Upper lobe of right lung (tissue), 1 donor: ENCODE measurements around the gene SELENOV. TPM values are rescaled to one million over a fixed set of nuclear protein-coding genes. Genes with fewer than 3 reads are reported as not detected.

Experiments
- ATAC-seq: fragments of 200-7000 bp; cut with Tn5 transposase; one replicate; pipeline ENCODE4 v1.9.1; 2020; ENCODE audit warnings: mild to moderate bottlenecking, moderate library complexity
- DNase-seq: peaks from one replicate; pipeline ENCODE4 v3.0.0-alpha.2; 2020
- H3K27ac ChIP-seq: fragments of 200-600 bp; one replicate; pipeline ENCODE4 v1.8.0; 2022
- H3K27me3 ChIP-seq: fragments of 200-600 bp; one replicate; pipeline ENCODE4 v1.8.0; 2022; ENCODE audit warnings: mild to moderate bottlenecking
- H3K36me3 ChIP-seq: fragments of 200-600 bp; one replicate; pipeline ENCODE4 v1.8.0; 2022
- H3K4me1 ChIP-seq: fragments of 200-600 bp; one replicate; pipeline ENCODE4 v1.8.0; 2022
- H3K4me3 ChIP-seq: fragments of 200-600 bp; one replicate; pipeline ENCODE4 v1.8.0; 2022; ENCODE audit warnings: mild to moderate bottlenecking
- H3K9me3 ChIP-seq: fragments of 200-600 bp; one replicate; pipeline ENCODE4 v1.8.0; 2022
- CTCF ChIP-seq: fragments of 200-600 bp; IDR thresholded peaks from one replicate; pipeline ENCODE4 v1.8.0; 2022; ENCODE audit warnings: antibody characterized with exemption
- intact Hi-C: fragments of 100-400 bp; cut with DNase I; formaldehyde crosslinking; loops from one replicate; pipeline ENCODE4 v1.11.0; 2022
- total RNA-seq: library from RNA; stranded (reverse); fragmentation: NEBNext Ultra II Directional; extraction: Animal tissue kit (Norgen Biotek cat#: 25700); gene quantifications from one replicate; pipeline ENCODE4 v1.2.1, GENCODE V29; 2021
- donor health status: DM: no; HTN: yes; CAD: no; lungs with severe emphysema.

Gene SELENOV
- total RNA-seq, 1 donor from 2014 or later: not detected

DNA sequence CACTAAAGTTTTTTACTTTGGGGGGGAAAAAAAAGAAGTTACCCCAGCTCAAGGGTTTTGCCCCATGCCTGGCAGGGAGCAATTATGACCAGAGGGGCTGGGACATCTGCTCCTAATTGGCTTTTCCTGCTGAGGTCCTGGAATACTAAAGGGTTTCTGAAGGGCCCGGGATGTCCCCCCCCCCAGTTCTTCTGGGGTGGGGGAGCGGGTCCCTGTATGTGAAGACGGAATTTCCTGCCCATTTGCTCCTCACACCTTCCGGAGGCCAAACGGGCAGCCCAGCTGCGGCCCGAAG is 17.3 kb upstream of the SELENOV start:
- H3K4me3 ChIP-seq: no peak overlapping the region
- TF ChIP-seq CTCF: no peak

DNA sequence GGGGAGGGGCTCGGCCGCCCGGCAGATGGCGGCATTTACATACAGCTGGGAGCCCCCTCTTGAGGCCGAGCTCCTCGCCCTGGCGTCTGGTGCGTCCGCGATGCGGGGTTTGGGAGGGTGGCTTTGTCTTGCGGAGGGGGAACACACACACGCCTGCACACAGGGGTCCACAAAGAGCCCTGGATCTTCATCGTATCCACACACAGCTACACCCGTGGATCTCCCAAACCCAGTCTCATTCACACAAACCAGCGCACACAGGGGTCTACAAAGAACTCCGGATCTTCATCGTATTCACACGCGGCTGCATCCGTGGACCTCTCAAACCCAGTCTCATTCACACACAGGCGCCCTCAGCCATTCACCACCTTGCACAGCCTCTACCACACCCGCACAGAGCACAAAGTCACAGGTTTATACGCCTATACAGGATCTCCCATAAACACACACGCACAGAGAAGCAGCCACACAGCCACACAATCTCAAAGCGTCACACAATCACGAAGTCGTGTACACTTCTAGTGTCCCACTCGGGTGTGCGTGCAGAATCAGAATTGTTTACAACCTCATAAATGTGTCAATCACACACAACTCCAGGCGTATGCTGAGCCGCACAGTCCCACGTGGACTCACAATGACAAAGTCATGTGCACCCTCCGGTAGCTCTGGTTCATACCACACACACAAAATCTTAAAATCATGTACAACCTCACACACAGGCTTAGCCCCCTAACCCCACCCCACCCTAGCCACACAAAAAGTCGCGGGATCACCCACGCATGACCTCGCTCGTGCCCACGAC is 16.7 kb upstream of the SELENOV start:
- DNase-seq: no peak
- ATAC-seq: no peak
- no peaks in the 10 kb centered on the region for H3K36me3 ChIP-seq
- intact Hi-C loops: no loop called here
- no peak overlapping the region for H3K4me3 ChIP-seq
- no peak overlapping the region for H3K27ac ChIP-seq
- no peaks in the 10 kb centered on the region for H3K9me3 ChIP-seq
- TF ChIP-seq CTCF: no peak
- H3K4me1 ChIP-seq: peaks cover 16% of the 10 kb centered on the region
- peaks cover 57% of the 10 kb centered on the region for H3K27me3 ChIP-seq

More for the DNA sequence above, 17.3 kb upstream of the SELENOV start:
- H3K9me3 ChIP-seq: no peaks in the 10 kb centered on the region
- no peak overlapping the region for H3K27ac ChIP-seq
- intact Hi-C loops: no loop called here
- H3K27me3 ChIP-seq: peaks cover 56% of the 10 kb centered on the region
- ATAC-seq: no peak
- no peak for DNase-seq
- peaks cover 16% of the 10 kb centered on the region for H3K4me1 ChIP-seq
- H3K36me3 ChIP-seq: no peaks in the 10 kb centered on the region

DNA sequence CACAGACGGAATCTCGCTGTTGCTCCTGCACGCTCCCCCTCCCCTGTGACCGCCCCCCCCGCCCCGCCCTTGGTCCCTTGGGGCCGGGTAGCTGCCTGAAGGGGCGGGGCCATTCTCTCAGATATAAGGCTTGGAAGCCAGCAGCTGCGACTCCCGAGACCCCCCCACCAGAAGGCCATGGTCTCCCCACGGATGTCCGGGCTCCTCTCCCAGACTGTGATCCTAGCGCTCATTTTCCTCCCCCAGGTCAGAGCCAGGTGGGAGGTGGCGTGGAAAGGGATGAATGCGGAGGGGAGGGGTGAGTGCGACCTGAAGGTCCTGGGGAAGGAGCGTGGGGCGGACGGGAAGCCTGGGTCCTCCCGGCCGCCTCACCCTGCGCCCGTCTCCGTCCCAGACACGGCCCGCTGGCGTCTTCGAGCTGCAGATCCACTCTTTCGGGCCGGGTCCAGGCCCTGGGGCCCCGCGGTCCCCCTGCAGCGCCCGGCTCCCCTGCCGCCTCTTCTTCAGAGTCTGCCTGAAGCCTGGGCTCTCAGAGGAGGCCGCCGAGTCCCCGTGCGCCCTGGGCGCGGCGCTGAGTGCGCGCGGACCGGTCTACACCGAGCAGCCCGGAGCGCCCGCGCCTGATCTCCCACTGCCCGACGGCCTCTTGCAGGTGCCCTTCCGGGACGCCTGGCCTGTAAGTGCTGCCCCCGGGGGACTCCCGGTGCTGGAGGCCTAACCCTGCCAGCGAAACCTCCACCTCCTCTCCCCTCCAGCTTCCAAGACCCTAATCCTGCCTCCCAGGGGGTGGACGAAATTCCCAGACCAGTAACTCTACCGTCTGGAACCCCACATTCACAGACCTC is 15.9 kb upstream of the SELENOV start, which contains the start of gene DLL3:
Gene DLL3, plus strand, starts transcription at position 150 of the 845 bp plus-strand sequence. Its CDS starts 28 bp downstream, at position 178.
- Histone ChIP-seq H3K27ac (no peak within 1 kb of the TSS), H3K4me3 (no peak within 1 kb of the TSS), H3K9me3 (no peaks in the 10 kb centered on the region), H3K27me3 (peaks cover 65% of the 10 kb centered on the region), H3K4me1 (peaks cover 16% of the 10 kb centered on the region), H3K36me3 (no peaks in the 10 kb centered on the region)
- no peak for TF ChIP-seq CTCF
- no peak for DNase-seq
- intact Hi-C loops: no loop called here
- ATAC-seq: no peak

DNA sequence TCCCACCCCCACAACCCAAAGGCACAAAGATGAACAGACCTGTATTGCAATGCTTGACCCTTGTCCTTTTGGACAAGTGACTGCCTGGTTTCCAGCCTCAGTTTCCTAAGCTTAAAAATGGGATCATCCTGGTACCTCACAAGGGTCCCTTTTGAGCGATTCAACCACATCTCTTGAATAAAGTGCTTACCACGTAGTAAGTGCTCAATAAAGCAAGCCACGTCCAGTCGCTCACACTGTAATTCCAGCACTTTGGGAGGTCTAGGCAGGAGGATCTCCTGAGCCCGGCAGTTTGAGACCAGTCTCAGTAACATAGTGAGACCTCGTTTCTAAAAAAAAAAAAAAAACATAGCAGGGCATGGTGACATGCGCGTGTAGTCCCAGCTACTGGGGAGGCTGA is 15.0 kb upstream of the SELENOV start:
- intact Hi-C loops: no loop called here
- Histone ChIP-seq H3K4me3 (no peak overlapping the region), H3K36me3 (no peaks in the 10 kb centered on the region)

DNA sequence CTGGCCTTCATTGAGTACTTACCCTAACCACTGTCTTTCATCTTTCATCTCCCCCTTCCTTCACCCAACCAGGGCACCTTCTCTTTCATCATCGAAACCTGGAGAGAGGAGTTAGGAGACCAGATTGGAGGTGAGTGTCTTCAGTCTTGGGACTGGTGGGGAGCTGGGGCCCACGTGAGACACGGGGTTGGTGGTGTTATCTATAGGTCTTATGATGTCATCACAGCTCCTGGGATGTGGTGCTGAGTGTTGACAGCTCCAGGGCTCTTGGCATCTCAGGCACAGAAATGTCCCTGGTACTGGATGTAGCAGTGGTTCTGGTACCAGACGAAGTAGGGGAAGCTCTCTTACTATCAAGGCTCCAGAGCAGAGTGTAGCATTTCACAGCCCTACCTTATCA is 14.4 kb upstream of the SELENOV start:
- intact Hi-C loops: no loop called here
- ATAC-seq (no peak), DNase-seq (no peak)
- Histone ChIP-seq H3K36me3 (no peaks in the 10 kb centered on the region), H3K9me3 (no peaks in the 10 kb centered on the region), H3K27me3 (peaks cover 81% of the 10 kb centered on the region), H3K4me3 (no peak overlapping the region), H3K27ac (no peak overlapping the region), H3K4me1 (peaks cover 16% of the 10 kb centered on the region)
- TF ChIP-seq CTCF: no peak

More for the DNA sequence above, 15.0 kb upstream of the SELENOV start:
- DNase-seq (no peak), ATAC-seq (no peak)
- no peak for TF ChIP-seq CTCF
- no peak overlapping the region for H3K27ac ChIP-seq
- H3K9me3 ChIP-seq: no peaks in the 10 kb centered on the region
- peaks cover 74% of the 10 kb centered on the region for H3K27me3 ChIP-seq
- H3K4me1 ChIP-seq: peaks cover 16% of the 10 kb centered on the region
